Loucy (cell line): Measurements from ENCODE around the gene SF3B4.

Source experiments
- CTCF ChIP-seq: fragments of 200-600 bp; sonication (generic); conservative IDR thresholded peaks from 2 replicates; pipeline ENCODE4 v1.5.1; 2014; ENCODE audit warnings: mild to moderate bottlenecking, antibody characterized with exemption, low read length
- EZH2phosphoT487 ChIP-seq: fragments of 200-600 bp; IDR thresholded peaks from 2 replicates; pipeline ENCODE4 v1.6.1; 2018; ENCODE audit warnings: antibody characterized with exemption, mild to moderate bottlenecking, moderate library complexity, borderline replicate concordance

DNA sequence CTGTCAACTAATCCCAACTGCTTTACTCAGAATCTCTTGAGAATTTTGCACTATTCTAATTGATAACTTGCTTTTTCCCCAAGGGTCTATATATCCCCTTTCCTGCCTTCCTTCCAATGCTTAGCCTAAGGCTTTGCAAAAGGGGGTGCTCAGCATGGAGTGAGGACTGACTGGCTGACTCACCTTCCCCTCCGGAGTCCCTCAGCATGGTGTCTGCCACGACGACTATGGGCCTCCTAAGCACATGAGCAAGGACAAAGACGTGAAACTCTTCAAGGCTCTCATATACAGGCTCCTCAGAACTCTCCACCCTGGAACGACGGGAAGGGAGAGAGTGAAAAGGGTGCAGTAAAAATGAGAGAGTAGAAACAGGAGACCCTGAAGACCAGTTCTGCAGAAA is 22.3 kb upstream of the SF3B4 start:
- TF ChIP-seq CTCF (no peak), EZH2phosphoT487 (no peak)
